Gastroesophageal sphincter (tissue), 2 donors: ENCODE measurements around the gene NEK3.
"Not testable (repeated sequence)": the region's sequence is repeated elsewhere in the genome, so short reads cannot be mapped to it uniquely, and the experiment has no call there.

Experiments
- EP300 ChIP-seq: sonication (generic); formaldehyde crosslinking; IDR thresholded peaks from one replicate; pipeline ENCODE4 v1.6.1; 2017; ENCODE audit warnings: antibody characterized with exemption, mild to moderate bottlenecking
- POLR2AphosphoS5 ChIP-seq: sonication (generic); formaldehyde crosslinking; IDR thresholded peaks from one replicate; pipeline ENCODE4 v1.6.1; 2017; ENCODE audit warnings: antibody characterized with exemption

GRCh38 chr13:52201439-52202193, 42.2 kb upstream of the NEK3 start:
- TF ChIP-seq EP300, POLR2AphosphoS5: not testable (repeated sequence)
